Measurements from ENCODE around the gene FOXO3B. TPM values are rescaled to one million over a fixed set of nuclear protein-coding genes. Genes with fewer than 3 reads are reported as not detected.
"Not testable (repeated sequence)": the region's sequence is repeated elsewhere in the genome, so short reads cannot be mapped to it uniquely, and the experiment has no call there.

FOXO3B gene
- total and polyA plus RNA-seq, 2 of the 8 experiments (the other 6 are each of a cell fraction or from before 2014, with no cell fraction given) = 13.3 to 13.7 TPM

DNA sequence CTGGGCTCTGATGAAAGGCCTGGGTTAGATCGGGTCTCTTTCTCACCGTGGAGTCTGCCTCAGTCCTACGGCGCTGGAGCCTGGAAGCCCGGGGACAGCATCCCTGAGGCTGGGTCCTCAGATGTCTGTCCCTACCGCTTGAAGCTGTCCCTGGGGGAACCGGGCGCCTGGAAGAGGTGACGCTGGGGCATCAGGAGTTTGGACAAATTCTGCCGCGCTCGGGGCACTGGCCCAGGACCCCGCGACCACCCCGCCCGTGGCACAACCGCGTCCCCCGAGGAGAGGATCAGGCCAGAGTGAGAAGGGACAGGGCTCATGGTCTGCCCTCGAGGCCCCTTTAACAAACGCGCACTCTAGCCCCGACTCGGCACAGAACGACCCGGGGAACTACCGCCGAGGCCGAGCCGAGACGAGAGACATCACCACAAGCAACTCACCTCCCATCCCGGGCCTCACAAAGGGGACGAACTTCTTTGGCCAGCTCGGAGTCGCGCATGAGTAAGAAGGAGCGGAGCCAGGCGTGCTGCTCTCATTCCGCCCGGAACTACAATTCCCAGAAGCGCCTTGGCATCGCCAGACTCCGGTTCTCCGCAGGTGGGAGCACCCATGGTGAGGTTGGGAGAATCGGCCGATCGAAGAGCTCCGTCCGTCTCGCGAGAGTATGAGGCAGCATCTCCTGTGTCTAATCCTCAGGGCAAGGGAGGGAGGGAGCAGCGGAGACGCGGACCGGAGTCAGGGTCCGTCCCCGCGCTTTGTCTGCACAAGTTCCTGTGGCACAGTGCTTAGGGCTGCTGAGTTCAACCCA is at the start of gene FOXO3B (continued):
- TF ChIP-seq PHF8 (conservative IDR thresholded peaks at IDR 0.05; ENCODE audit: low read depth, low read length) (0 out of 2 replicates have a peak, but pooled peaks have one; percentile 5), KDM4A (IDR thresholded peaks at IDR 0.05; ENCODE audit: low read depth, low read length, severe bottlenecking) (peak; percentile 23)

DNA sequence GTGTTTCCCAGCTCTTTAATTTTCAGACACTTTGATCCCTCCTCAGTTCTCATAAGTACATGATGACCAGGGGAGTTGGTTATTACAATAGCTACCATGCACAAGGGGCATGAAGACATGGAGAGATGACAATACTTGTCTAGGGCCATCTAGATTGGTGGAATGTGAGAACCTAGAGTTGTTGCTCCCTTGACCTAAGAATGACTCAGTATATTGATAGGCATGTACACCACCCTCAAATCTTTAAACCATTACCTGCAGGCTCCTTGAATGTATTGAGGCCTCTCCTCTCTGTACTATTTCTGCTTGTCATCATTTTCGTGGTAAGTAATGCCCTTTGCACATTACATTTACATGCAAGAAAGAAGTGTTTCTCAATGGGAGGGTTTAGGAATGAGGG is 41.4 kb upstream of the FOXO3B start:
- H4K20me1 ChIP-seq (replicated peaks in 1 of 2; ENCODE audit: control insufficient read depth in 1 of 2, insufficient read depth in 2 of 2, low read length in 2 of 2); FAIRE-seq; H2BK120ac ChIP-seq (replicated peaks; ENCODE audit: low read depth, low read length); H3K9ac ChIP-seq (replicated peaks in 1 of 4; ENCODE audit: extremely low read depth in 1 of 4, low read depth in 3 of 4, low read length in 3 of 4); H4K91ac ChIP-seq (replicated peaks; ENCODE audit: insufficient read length, low read length); H3K23ac ChIP-seq (ENCODE audit: insufficient read length); H3K4ac ChIP-seq (replicated peaks; ENCODE audit: insufficient read length, low read depth, low read length); H3K9me3 ChIP-seq (ENCODE audit: insufficient read depth in 2 of 2, low read depth in 1 of 2, low read length in 1 of 2); H3K79me1 ChIP-seq (ENCODE audit: low read depth, low read length); H3K4me1 ChIP-seq (replicated peaks in 1 of 4; ENCODE audit: control insufficient read depth in 3 of 4, insufficient read depth in 4 of 4, low read length in 3 of 4); H2BK15ac ChIP-seq (ENCODE audit: low read length); H2BK20ac ChIP-seq (ENCODE audit: low read length); H2BK12ac ChIP-seq (ENCODE audit: low read depth, low read length); POLR2A ChIA-PET (ENCODE audit: partially characterized antibody); H3K79me2 ChIP-seq (ENCODE audit: control insufficient read depth in 1 of 2, insufficient read depth in 2 of 2, low read length in 2 of 2); H3K23me2 ChIP-seq (ENCODE audit: low read depth, low read length); H4K8ac ChIP-seq (ENCODE audit: extremely low read depth, insufficient read depth, low read length); H3K4me3 ChIP-seq (ENCODE audit: extremely low read depth in 1 of 4, insufficient read depth in 2 of 4, low read depth in 3 of 4, low read length in 4 of 4); H3K56ac ChIP-seq (replicated peaks; ENCODE audit: insufficient read length, low read depth, low read length); H3K4me2 ChIP-seq (ENCODE audit: insufficient read depth in 1 of 2, low read depth in 2 of 2, low read length in 2 of 2); H2BK5ac ChIP-seq (ENCODE audit: low read depth, low read length); H3K14ac ChIP-seq (ENCODE audit: insufficient read length); H3K18ac ChIP-seq (ENCODE audit: extremely low read depth, low read length); H3K36me3 ChIP-seq (ENCODE audit: control insufficient read depth in 2 of 4, insufficient read depth in 4 of 4, low read length in 3 of 4); H2AK5ac ChIP-seq (ENCODE audit: low read depth, low read length); H2AFZ ChIP-seq (ENCODE audit: low read length); H4K5ac ChIP-seq (ENCODE audit: insufficient read length, low read depth, low read length); H3K27ac ChIP-seq (ENCODE audit: low read depth, low read length); CTCF ChIA-PET (ENCODE audit: partially characterized antibody); DNase-seq (ENCODE audit: low read depth in 1 of 2, low spot score in 2 of 2); H3K27me3 ChIP-seq (replicated peaks in 1 of 4; ENCODE audit: control insufficient read depth in 3 of 4, extremely low read depth in 1 of 4, insufficient read depth in 3 of 4, low read length in 3 of 4): not testable (repeated sequence)
- WGBS, 2 experiments (ENCODE audit: extremely low coverage in 1 of 2, insufficient coverage in 1 of 2, insufficient read length in 1 of 2, insufficient replicate concordance in 2 of 2, low coverage in 1 of 2, low lambda C conversion rate in 2 of 2, missing lambda C conversion rate in 1 of 2) = 75% methylated on average over 1 of the region's 1 CpG; no CpG with 5 or more reads in 1 of the 2 experiments
